Memory B cell (primary cell): ENCODE results near the gene MB21D2.

Experiments used
- ATAC-seq: fragments of 150-1000 bp; cut with Tn5 transposase; 2 replicates; pipeline ENCODE4 v1.10.0; 2021; ENCODE audit warnings: low read depth, mild to moderate bottlenecking, moderate library complexity
- DNase-seq, 2 donors: peaks; one replicate each; pipeline ENCODE4 v3.0.0; 2022; ENCODE audit warnings: low spot score in 2 of 2
- H3K27ac Mint-ChIP-seq: one replicate; pipeline ENCODE4 v1.8.0; 2022; ENCODE audit warnings: mild to moderate bottlenecking, moderate library complexity, mixed read lengths
- H3K27me3 Mint-ChIP-seq: one replicate; pipeline ENCODE4 v1.8.0; 2022; ENCODE audit warnings: mixed read lengths
- H3K36me3 Mint-ChIP-seq: one replicate; pipeline ENCODE4 v1.8.0; 2022; ENCODE audit warnings: mild to moderate bottlenecking, mixed read lengths
- H3K4me1 Mint-ChIP-seq: one replicate; pipeline ENCODE4 v1.8.0; 2022; ENCODE audit warnings: mixed read lengths
- H3K4me3 Mint-ChIP-seq: one replicate; pipeline ENCODE4 v1.8.0; 2022; ENCODE audit warnings: mild to moderate bottlenecking, moderate library complexity, mixed read lengths
- H3K9me3 Mint-ChIP-seq: one replicate; pipeline ENCODE4 v1.8.0; 2022; ENCODE audit warnings: mixed read lengths

MB21D2 gene

GRCh38 chr3:192931825-192932224, 14.2 kb upstream of the MB21D2 start:
- DNase-seq (no peak), ATAC-seq (no peak)
- no peak overlapping the region for H3K27ac Mint-ChIP-seq
- H3K27me3 Mint-ChIP-seq: no peaks in the 10 kb centered on the region
- no peaks in the 10 kb centered on the region for H3K36me3 Mint-ChIP-seq
- H3K4me1 Mint-ChIP-seq: peaks cover 3% of the 10 kb centered on the region
- no peaks in the 10 kb centered on the region for H3K9me3 Mint-ChIP-seq
- H3K4me3 Mint-ChIP-seq: no peak overlapping the region

- DNase-seq (no peak), ATAC-seq (no peak)
- Mint-ChIP-seq H3K9me3 (no peaks in the 10 kb centered on the region), H3K36me3 (no peaks in the 10 kb centered on the region), H3K27ac (no peak overlapping the region), H3K27me3 (no peaks in the 10 kb centered on the region), H3K4me1 (peaks cover 3% of the 10 kb centered on the region), H3K4me3 (no peak overlapping the region)
Measured at GRCh38 chr3:192930577-192930976, 12.9 kb upstream of the MB21D2 start.

DNA sequence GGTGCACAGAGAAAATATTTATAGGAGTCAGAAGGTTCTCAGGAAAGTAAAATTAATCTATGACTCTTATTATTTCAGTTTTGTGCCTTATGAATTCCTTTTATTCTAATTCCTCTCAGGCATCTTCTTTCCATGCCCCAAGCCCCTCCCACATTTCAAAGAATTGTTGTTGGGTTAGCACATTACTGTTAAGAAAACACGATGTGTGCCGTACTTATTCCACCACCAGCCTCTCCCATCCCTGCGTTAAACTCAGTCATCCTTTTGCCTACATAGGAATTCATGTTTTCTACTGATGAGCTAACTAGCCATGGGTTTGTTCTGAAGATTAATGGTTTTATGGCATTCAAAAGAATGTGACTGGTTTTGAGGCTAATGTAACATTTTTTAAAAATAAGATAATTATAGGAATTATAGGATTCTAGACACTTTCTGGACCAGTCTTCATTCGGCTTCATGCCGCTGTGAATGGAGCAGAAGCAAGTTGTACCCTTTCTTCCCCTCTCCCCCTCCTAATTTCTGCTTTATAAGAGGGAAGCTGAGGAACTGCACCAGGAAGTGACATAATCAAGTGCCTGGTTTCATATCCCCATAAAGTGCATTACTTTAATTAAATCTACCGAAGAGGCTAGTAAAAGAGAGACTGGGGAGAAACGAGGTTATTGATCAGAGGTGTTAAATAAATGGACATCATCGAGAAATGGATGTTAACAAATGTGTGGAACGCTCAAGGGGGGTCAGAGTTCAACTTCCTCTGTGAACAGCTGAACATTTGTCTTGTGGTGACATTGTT, 12.3 kb upstream of the MB21D2 start:
- no peaks in the 10 kb centered on the region for H3K9me3 Mint-ChIP-seq
- peaks cover 3% of the 10 kb centered on the region for H3K4me1 Mint-ChIP-seq
- H3K36me3 Mint-ChIP-seq: no peaks in the 10 kb centered on the region
- H3K4me3 Mint-ChIP-seq: peak overlapping the region; percentile 41
- no peaks in the 10 kb centered on the region for H3K27me3 Mint-ChIP-seq
- DNase-seq (no peak), ATAC-seq (peak; percentile 82)
- no peak overlapping the region for H3K27ac Mint-ChIP-seq

- Mint-ChIP-seq H3K36me3 (no peaks in the 10 kb centered on the region), H3K4me1 (peaks cover 3% of the 10 kb centered on the region), H3K27ac (no peak overlapping the region), H3K4me3 (no peak overlapping the region), H3K27me3 (no peaks in the 10 kb centered on the region), H3K9me3 (no peaks in the 10 kb centered on the region)
- ATAC-seq (no peak), DNase-seq (no peak)
Measured at GRCh38 chr3:192929146-192929545, 11.5 kb upstream of the MB21D2 start.

DNA sequence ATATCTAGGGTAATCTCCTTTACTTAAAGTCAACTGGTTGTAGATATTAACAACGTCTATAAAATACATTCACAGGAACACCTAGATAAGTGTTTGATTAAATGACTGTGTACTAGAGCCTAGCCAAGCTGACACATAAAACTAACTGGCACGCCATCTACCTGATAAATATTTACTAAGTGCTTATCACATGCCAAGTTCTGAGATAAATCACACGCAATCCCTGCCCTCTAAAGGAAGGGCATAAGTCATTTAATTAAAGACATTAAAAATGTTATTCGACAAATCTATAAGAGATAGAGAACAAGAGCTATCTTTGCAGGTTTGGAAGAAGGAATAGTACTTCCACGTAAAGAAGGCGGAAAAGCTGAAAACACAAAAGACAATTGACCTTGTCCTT, 11.1 kb upstream of the MB21D2 start:
- Mint-ChIP-seq H3K4me1 (peaks cover 3% of the 10 kb centered on the region), H3K27ac (no peak overlapping the region), H3K9me3 (no peaks in the 10 kb centered on the region), H3K36me3 (no peaks in the 10 kb centered on the region), H3K4me3 (no peak overlapping the region), H3K27me3 (no peaks in the 10 kb centered on the region)
- no peak for DNase-seq
- no peak for ATAC-seq

DNA sequence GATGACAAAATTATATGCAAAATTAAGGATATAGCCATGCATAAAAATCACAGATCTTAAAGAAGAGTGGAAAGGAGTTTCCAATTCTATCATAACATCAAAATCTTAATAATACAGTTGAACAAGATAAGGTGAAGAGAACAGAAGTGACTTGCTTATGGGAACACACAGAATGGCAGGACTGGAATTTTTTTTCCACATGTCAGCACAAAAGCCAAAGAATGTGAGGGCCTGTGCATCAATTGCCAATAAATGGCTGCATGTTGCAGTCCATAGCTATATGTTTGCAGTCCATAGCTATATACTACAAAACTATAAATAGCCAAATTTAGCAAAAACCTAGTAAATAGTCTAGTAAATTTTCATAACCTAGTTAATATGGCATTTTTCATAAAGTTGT, 10.4 kb upstream of the MB21D2 start:
- Mint-ChIP-seq H3K4me3 (no peak overlapping the region), H3K9me3 (no peaks in the 10 kb centered on the region), H3K4me1 (peaks cover 3% of the 10 kb centered on the region), H3K27ac (no peak overlapping the region), H3K27me3 (no peaks in the 10 kb centered on the region), H3K36me3 (no peaks in the 10 kb centered on the region)
- DNase-seq (no peak), ATAC-seq (no peak)

GRCh38 chr3:192927016-192927415, 9.4 kb upstream of the MB21D2 start:
- Mint-ChIP-seq H3K36me3 (no peaks in the 10 kb centered on the region), H3K4me1 (peaks cover 3% of the 10 kb centered on the region), H3K9me3 (no peaks in the 10 kb centered on the region), H3K27ac (no peak overlapping the region), H3K27me3 (no peaks in the 10 kb centered on the region), H3K4me3 (no peak overlapping the region)
- ATAC-seq (no peak), DNase-seq (no peak)

GRCh38 chr3:192923731-192924130, 6.1 kb upstream of the MB21D2 start:
- Mint-ChIP-seq H3K27me3 (peaks cover 4% of the 10 kb centered on the region), H3K36me3 (no peaks in the 10 kb centered on the region), H3K4me3 (no peak overlapping the region), H3K9me3 (no peaks in the 10 kb centered on the region), H3K27ac (no peak overlapping the region), H3K4me1 (peaks cover 4% of the 10 kb centered on the region)
- ATAC-seq (no peak), DNase-seq (no peak)

GRCh38 chr3:192921793-192922192, 4.1 kb upstream of the MB21D2 start:
- H3K9me3 Mint-ChIP-seq: no peaks in the 10 kb centered on the region
- H3K27ac Mint-ChIP-seq: no peak overlapping the region
- peaks cover 6% of the 10 kb centered on the region for H3K4me1 Mint-ChIP-seq
- DNase-seq (no peak), ATAC-seq (no peak)
- H3K27me3 Mint-ChIP-seq: peaks cover 4% of the 10 kb centered on the region
- H3K4me3 Mint-ChIP-seq: no peak overlapping the region
- no peaks in the 10 kb centered on the region for H3K36me3 Mint-ChIP-seq

- Mint-ChIP-seq H3K36me3 (no peaks in the 10 kb centered on the region), H3K4me3 (no peak overlapping the region), H3K4me1 (peaks cover 15% of the 10 kb centered on the region), H3K9me3 (no peaks in the 10 kb centered on the region), H3K27ac (no peak overlapping the region), H3K27me3 (peaks cover 5% of the 10 kb centered on the region)
- DNase-seq: no peak
- ATAC-seq: no peak
Measured at GRCh38 chr3:192920411-192920810, 2.8 kb upstream of the MB21D2 start.

DNA sequence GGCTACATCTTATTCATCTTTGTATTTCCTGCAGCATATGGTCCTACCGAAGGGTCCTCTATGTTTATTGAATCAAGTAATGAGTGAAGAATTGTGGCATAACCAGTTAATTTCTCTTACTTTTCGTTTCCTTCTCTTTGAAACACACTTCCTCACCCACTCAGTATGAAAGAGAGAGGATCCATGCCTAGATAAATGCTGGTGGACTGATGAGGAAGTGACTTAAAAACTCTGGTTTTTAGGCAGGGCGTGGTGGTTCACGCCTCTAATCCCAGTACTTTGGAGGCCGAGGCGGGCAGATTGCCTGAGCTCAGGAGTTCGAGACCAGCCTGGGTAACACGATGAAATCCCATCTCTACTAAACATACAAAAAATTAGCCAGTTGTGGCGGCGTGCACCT, 2.2 kb upstream of the MB21D2 start:
- peaks cover 5% of the 10 kb centered on the region for H3K27me3 Mint-ChIP-seq
- no peak for ATAC-seq
- no peak overlapping the region for H3K4me3 Mint-ChIP-seq
- DNase-seq: no peak
- no peak overlapping the region for H3K27ac Mint-ChIP-seq
- H3K36me3 Mint-ChIP-seq: no peaks in the 10 kb centered on the region
- H3K9me3 Mint-ChIP-seq: no peaks in the 10 kb centered on the region
- H3K4me1 Mint-ChIP-seq: peaks cover 20% of the 10 kb centered on the region

GRCh38 chr3:192918275-192918588, 576 bp upstream of the MB21D2 start:
- no peaks in the 10 kb centered on the region for H3K36me3 Mint-ChIP-seq
- H3K27ac Mint-ChIP-seq: peak overlapping the region; percentile 87
- DNase-seq: no peak
- H3K4me3 Mint-ChIP-seq: peak overlapping the region; percentile 91
- no peaks in the 10 kb centered on the region for H3K9me3 Mint-ChIP-seq
- peaks cover 5% of the 10 kb centered on the region for H3K27me3 Mint-ChIP-seq
- peaks cover 25% of the 10 kb centered on the region for H3K4me1 Mint-ChIP-seq
- no peak for ATAC-seq

DNA sequence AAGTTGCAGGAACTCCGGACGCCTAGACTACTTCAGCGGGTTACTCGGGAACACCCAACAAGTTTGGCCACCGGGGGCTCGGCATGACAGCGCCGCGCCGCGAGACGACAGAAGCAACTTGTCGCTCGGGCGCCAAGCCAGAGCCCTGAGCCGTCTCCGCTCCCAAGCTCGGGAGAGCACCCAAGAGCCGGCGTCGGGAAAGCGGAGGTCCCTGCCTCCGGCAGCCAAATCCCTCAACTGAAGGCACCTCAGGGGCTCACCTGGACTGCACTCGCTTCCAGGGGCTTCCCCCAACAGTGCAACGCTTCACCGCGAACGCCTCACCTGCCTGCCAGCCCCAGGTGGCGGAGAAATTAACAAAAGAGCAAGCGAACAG, 640 bp downstream of the MB21D2 start:
- H3K4me3 Mint-ChIP-seq: peak overlapping the region; percentile 91
- ATAC-seq (peak; percentile 40), DNase-seq (no peak)
- no peaks in the 10 kb centered on the region for H3K9me3 Mint-ChIP-seq
- H3K27me3 Mint-ChIP-seq: peaks cover 5% of the 10 kb centered on the region
- no peaks in the 10 kb centered on the region for H3K36me3 Mint-ChIP-seq
- H3K4me1 Mint-ChIP-seq: peaks cover 25% of the 10 kb centered on the region
- H3K27ac Mint-ChIP-seq: peak overlapping the region; percentile 87

DNA sequence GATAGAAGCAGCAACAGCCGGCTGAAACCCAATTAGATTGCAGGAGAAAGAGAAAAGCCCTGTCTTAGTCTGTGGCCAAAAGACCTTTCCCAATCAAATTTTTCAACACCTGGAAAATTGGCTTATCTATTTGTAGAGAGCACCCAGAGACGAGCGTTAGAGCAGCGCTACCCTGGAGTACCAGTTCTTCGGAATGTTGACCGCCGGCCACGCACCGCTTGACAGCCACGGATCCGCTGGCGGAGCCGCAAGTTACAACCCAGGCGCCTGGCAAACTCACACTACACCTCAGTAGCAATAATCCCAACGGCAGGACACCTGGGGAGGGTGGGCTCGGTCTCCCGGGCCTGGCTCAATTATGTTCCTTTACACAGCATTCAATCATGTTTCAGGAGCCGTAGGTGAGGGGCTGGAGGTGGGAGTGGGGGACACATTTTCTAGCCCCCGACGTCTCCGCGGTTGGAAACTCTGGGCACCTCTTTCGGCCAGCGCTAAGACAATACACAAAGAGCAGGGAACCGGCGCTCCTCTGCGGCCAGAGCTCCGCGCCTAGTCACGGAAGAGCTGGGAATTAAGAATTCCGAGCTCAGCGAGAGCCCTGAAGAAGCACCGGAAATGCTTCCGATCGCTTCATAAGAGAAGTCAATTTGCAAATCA, 1.2 kb downstream of the MB21D2 start:
- H3K4me3 Mint-ChIP-seq: peak overlapping the region; percentile 91
- DNase-seq: no peak
- peak; percentile 1 for ATAC-seq
- H3K36me3 Mint-ChIP-seq: no peaks in the 10 kb centered on the region
- no peaks in the 10 kb centered on the region for H3K9me3 Mint-ChIP-seq
- H3K27me3 Mint-ChIP-seq: peaks cover 5% of the 10 kb centered on the region
- peaks cover 25% of the 10 kb centered on the region for H3K4me1 Mint-ChIP-seq
- peak overlapping the region; percentile 87 for H3K27ac Mint-ChIP-seq

GRCh38 chr3:192915722-192916121, 1.9 kb downstream of the MB21D2 start:
- Mint-ChIP-seq H3K27ac (peak overlapping the region; percentile 87), H3K4me3 (peak overlapping the region; percentile 91), H3K36me3 (no peaks in the 10 kb centered on the region), H3K27me3 (peaks cover 5% of the 10 kb centered on the region), H3K4me1 (peaks cover 25% of the 10 kb centered on the region), H3K9me3 (no peaks in the 10 kb centered on the region)
- no peak for ATAC-seq
- no peak for DNase-seq
